K562 (cell line): ENCODE data around the gene SHISAL1.

ENCODE experiments used
- COPS2 ChIP-seq: fragments of 450-650 bp; conservative IDR thresholded peaks from 2 replicates; pipeline ENCODE4 v1.6.1; 2016; ENCODE audit warnings: mild to moderate bottlenecking, moderate library complexity
- CTCF ChIP-seq, 3 experiments: IDR thresholded peaks in 2 of 3; conservative IDR thresholded peaks in 1 of 3; 2 replicates each; pipeline ENCODE4 v1.5.1; 2011 to 2012; ENCODE audit warnings: low read length in 3 of 3, mild to moderate bottlenecking in 3 of 3, control low read depth in 2 of 3, improper control_type of control experiment in 1 of 3, inconsistent platforms in 1 of 3, low read depth in 1 of 3, mixed read lengths in 1 of 3, moderate library complexity in 1 of 3; ENCODE audit not compliant: insufficient read depth in 2 of 3
- EGR1 ChIP-seq: fragments of 450-650 bp; conservative IDR thresholded peaks from 2 replicates; pipeline ENCODE4 v1.6.1; 2017; ENCODE audit warnings: mild to moderate bottlenecking
- EP300 ChIP-seq: IDR thresholded peaks from 2 replicates; pipeline ENCODE4 v1.6.1; 2012; ENCODE audit warnings: low read length, improper control_type of control experiment
- EZH2 ChIP-seq: IDR thresholded peaks from 2 replicates; pipeline ENCODE4 v1.6.1; 2012; ENCODE audit warnings: low read depth, mild to moderate bottlenecking, inconsistent platforms, low read length, borderline replicate concordance
- FUS ChIP-seq: fragments of 200-400 bp; formaldehyde crosslinking; optimal IDR thresholded peaks from 2 replicates; pipeline ENCODE3; 2017; ENCODE audit warnings: low read depth, low read length
- HDAC6 ChIP-seq: IDR thresholded peaks from 2 replicates; pipeline ENCODE4 v1.6.1; 2012; ENCODE audit warnings: low read depth, mild to moderate bottlenecking, control low read depth, inconsistent platforms, low read length, moderate library complexity
- NEUROD1 ChIP-seq: fragments of 150-350 bp; IDR thresholded peaks from 2 replicates; pipeline ENCODE4 v1.6.1; 2014; ENCODE audit warnings: borderline replicate concordance, low read length, low read depth; ENCODE audit not compliant: partially characterized antibody
- NR2F6 ChIP-seq: fragments of 450-650 bp; formaldehyde crosslinking; IDR thresholded peaks from 2 replicates; pipeline ENCODE4 v1.4.0; 2020; ENCODE audit warnings: mild to moderate bottlenecking
- RFX5 ChIP-seq: IDR thresholded peaks from 2 replicates; pipeline ENCODE4 v1.6.1; 2011; ENCODE audit warnings: low read depth, mild to moderate bottlenecking, improper control_type of control experiment, low read length
- TCF7L2 ChIP-seq: fragments of 150-350 bp; IDR thresholded peaks from 2 replicates; pipeline ENCODE4 v1.6.1; 2016; ENCODE audit warnings: low read depth, mild to moderate bottlenecking, low read length, moderate library complexity
- ZNF124 ChIP-seq: sonication (generic); formaldehyde crosslinking; IDR thresholded peaks from 2 replicates; pipeline ENCODE4 v1.8.1; 2022; ENCODE audit warnings: missing genetic modification reagents
- ZNF24 ChIP-seq: fragments of 450-650 bp; IDR thresholded peaks from 2 replicates; pipeline ENCODE4 v1.6.1; 2016
- ZNF274 ChIP-seq: IDR thresholded peaks from 2 replicates; pipeline ENCODE4 v1.6.1; 2011; ENCODE audit warnings: low read depth, mild to moderate bottlenecking, low read length, moderate library complexity, borderline replicate concordance

GRCh38 chr22:44333847-44334635 lies 21.3 kb upstream of the SHISAL1 start:
- TF ChIP-seq ZNF124 (CRISPR knock-in tag) (no peak), CTCF (IDR thresholded peaks at IDR 0.05 in 2 of 3, conservative IDR thresholded peaks at IDR 0.05 in 1 of 3; ENCODE audit: insufficient read depth in 2 of 3, low read depth in 1 of 3, low read length in 3 of 3) (no peak), COPS2 (no peak), EZH2 (no peak), ZNF24 (no peak), FUS (no peak), TCF7L2 (no peak), NR2F6 (CRISPR knock-in tag) (no peak), HDAC6 (no peak), ZNF274 (no peak), NEUROD1 (no peak), RFX5 (no peak), EP300 (no peak), EGR1 (no peak)
